PC-3 (cell line): ENCODE results near the gene PAIP1.

Source experiments
- CTCF ChIP-seq: fragments of 300-600 bp; sonication (generic); conservative IDR thresholded peaks from 2 replicates; pipeline ENCODE4 v1.5.1; 2017; ENCODE audit warnings: antibody characterized with exemption, low read depth, mild to moderate bottlenecking, low read length
- EZH2 ChIP-seq: fragments of 300-600 bp; sonication (generic); IDR thresholded peaks from one replicate; pipeline ENCODE4 v1.6.1; 2017; ENCODE audit warnings: antibody characterized with exemption, mild to moderate bottlenecking, low read length; ENCODE audit not compliant: unreplicated experiment
- EZH2phosphoT487 ChIP-seq: fragments of 300-600 bp; sonication (generic); IDR thresholded peaks from 2 replicates; pipeline ENCODE4 v1.6.1; 2018; ENCODE audit warnings: mild to moderate bottlenecking, antibody characterized with exemption, low read length, borderline replicate concordance

GRCh38 chr5:43572357-43572756 lies 15.5 kb upstream of the PAIP1 start:
- TF ChIP-seq CTCF (no peak), EZH2 (no peak), EZH2phosphoT487 (no peak)
